Spleen (tissue), 7 donors: ENCODE measurements around the gene TMEM203.

Experiments
- POLR2A ChIP-seq, 3 donors: fragments of 450-650 bp; IDR thresholded peaks; one replicate each; pipeline ENCODE4 v1.5.1; 2017; ENCODE audit warnings: antibody characterized with exemption in 3 of 3, mild to moderate bottlenecking in 1 of 3
- POLR2AphosphoS5 ChIP-seq, 3 donors: sonication (generic); formaldehyde crosslinking; IDR thresholded peaks; one replicate each; pipeline ENCODE4 v1.5.1; 2017; ENCODE audit warnings: antibody characterized with exemption in 3 of 3
- TF ChIP-seq, protein P1 (sequence below), 11 experiments: fragments of 200-600 bp in 7 of 11; fragments of 450-650 bp in 4 of 11; sonication (generic) in 4 of 11; IDR thresholded peaks in 8 of 11; conservative IDR thresholded peaks in 3 of 11; 1 replicate in 7 of 11; 2 replicates in 4 of 11; pipeline versions ENCODE4 v1.4.0 to v1.8.0; 2016 to 2021; ENCODE audit warnings: antibody characterized with exemption in 11 of 11, inconsistent platforms in 4 of 11, mild to moderate bottlenecking in 1 of 11
- donor health status: DM: no; HTN: no; CAD: no; lungs with moderate emphysema.
- donor health status: DM: no; HTN: no; CAD: no.
- donor health status: DM: no; HTN: no; CAD: no.

DNA sequence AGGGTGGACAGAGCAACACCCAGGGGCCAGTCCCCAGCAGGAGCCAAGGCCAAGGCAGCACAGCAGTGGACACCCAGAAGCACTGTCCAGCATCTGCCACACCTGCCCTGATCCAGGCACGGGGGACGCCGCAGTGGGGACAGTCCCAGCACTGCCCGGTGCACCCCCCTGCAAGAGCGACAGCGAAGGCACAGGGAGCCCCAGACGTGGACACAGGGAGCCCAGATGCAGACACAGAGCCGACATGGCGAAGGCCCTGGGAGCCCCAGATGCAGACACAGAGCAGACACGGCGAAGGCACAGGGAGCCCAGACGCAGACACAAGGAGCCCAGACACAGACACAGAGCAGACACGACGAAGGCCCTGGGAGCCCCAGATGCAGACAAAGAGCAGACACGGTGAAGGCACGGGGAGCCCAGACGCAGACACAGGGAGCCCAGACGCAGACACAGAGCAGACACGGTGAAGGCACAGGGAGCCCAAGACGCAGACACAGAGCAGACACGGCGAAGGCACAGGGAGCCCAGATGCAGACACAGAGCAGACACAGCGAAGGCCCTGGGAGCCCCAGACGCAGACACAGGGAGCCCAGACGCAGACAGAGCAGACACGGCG lies 21.4 kb downstream of the TMEM203 start:
- TF ChIP-seq, protein P1, sequence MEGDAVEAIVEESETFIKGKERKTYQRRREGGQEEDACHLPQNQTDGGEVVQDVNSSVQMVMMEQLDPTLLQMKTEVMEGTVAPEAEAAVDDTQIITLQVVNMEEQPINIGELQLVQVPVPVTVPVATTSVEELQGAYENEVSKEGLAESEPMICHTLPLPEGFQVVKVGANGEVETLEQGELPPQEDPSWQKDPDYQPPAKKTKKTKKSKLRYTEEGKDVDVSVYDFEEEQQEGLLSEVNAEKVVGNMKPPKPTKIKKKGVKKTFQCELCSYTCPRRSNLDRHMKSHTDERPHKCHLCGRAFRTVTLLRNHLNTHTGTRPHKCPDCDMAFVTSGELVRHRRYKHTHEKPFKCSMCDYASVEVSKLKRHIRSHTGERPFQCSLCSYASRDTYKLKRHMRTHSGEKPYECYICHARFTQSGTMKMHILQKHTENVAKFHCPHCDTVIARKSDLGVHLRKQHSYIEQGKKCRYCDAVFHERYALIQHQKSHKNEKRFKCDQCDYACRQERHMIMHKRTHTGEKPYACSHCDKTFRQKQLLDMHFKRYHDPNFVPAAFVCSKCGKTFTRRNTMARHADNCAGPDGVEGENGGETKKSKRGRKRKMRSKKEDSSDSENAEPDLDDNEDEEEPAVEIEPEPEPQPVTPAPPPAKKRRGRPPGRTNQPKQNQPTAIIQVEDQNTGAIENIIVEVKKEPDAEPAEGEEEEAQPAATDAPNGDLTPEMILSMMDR (IDR thresholded peaks at IDR 0.05 in 8 of 11, conservative IDR thresholded peaks at IDR 0.05 in 3 of 11): no peak
- TF ChIP-seq POLR2A (IDR thresholded peaks at IDR 0.05): no peak
- TF ChIP-seq POLR2AphosphoS5 (IDR thresholded peaks at IDR 0.05): no peak
